WI38 (cell line): ENCODE data around the gene FGF7.
"Not testable (repeated sequence)": the region's sequence is repeated elsewhere in the genome, so short reads cannot be mapped to it uniquely, and the experiment has no call there.

Experiments used
- H3K4me3 ChIP-seq: 2 replicates; pipeline ENCODE4 v1.5.1; 2011; ENCODE audit warnings: low read depth, mild to moderate bottlenecking, control low read depth, low read length
- CTCF ChIP-seq: IDR thresholded peaks from 2 replicates; pipeline ENCODE4 v1.5.1; 2012; ENCODE audit warnings: low read depth, mild to moderate bottlenecking, control low read depth, low read length

FGF7 gene

DNA sequence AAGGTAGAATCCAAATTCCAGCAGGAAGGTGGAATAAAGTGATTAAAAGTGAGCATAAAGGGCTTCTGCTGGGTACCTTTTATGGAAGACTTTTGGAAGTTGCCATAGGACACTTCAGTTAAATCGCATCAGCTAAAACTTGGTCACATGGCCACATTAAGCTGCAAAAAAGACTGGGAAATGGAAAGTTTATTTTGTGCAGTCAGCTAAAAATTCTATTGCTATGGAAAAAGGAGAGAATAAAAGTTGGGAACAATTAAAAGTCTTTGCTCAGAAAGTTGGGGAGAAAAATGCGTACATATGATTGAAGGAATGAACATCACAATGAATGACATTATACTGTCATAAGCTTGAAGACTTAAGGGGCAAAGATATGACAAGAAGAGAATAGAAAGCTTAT, 49.3 kb downstream of the FGF7 start:
- TF ChIP-seq CTCF = no peak
- no peak overlapping the region for H3K4me3 ChIP-seq

DNA sequence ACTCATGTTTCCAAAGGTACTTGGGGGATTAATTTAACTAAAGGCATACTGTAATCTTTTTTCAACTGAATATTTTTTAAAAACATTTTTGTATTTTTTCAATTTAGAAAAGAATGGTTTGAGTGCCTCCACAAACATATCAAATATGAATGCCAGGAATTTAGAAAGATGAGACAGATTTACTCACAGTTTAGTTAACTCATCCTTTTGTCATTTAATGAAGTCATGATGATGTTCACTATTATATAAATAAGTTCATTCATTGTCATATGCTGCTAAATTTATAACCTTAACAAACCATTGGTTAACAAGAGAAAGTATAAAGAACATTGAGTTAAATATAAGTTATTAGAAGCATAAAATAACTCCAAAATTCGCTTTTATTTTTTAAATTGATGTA, 50.0 kb downstream of the FGF7 start:
- TF ChIP-seq CTCF = no peak
- no peak overlapping the region for H3K4me3 ChIP-seq

DNA sequence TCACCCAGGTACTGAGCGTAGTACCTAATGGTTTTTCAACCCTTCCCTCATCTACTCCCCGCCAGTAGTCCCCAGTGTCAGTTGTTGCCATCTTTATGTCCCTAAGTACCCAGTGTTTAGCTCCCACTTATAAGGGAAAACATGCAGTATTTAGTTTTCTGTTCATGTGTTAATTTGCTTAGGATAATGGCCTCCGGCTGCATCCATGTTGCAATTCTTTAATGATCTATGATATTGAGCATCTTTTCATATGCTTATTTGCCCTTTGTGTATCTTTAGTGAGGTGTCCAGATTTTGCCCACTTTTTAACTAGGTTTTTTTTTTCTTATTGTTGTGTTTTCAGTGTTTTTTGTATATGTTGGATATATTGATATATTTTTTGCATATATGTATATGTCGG, 55.0 kb downstream of the FGF7 start:
- H3K4me3 ChIP-seq = not testable (repeated sequence)

DNA sequence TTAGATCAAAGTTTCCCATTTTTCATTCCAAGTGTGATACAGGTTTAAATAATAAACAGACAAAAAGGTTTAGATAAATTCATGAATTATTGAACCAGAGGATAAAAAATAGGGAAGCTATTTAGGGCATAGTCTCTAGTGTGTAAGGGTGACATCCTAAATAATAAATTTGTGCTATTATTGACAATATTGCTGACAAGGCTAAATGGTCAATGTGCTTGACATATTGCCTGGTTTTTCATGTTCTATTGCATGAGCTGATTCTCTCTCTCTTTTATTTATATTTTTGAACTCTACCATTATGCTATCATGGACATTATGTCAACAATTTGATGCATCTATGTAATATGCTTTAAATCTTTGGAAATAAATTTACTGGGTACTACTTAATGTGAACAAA, 55.9 kb downstream of the FGF7 start:
- not testable (repeated sequence) for H3K4me3 ChIP-seq

DNA sequence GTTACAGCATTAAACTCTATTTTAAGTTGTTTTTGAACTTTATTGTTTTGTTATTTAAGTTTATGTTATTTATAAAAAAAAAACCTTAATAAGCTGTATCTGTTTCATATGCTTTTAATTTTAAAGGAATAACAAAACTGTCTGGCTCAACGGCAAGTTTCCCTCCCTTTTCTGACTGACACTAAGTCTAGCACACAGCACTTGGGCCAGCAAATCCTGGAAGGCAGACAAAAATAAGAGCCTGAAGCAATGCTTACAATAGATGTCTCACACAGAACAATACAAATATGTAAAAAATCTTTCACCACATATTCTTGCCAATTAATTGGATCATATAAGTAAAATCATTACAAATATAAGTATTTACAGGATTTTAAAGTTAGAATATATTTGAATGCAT, 62.4 kb downstream of the FGF7 start:
- not testable (repeated sequence) for H3K4me3 ChIP-seq

GRCh38 chr15:49490966-49491365, 67.9 kb downstream of the FGF7 start:
- H3K4me3 ChIP-seq = no peak overlapping the region
- no peak for TF ChIP-seq CTCF

DNA sequence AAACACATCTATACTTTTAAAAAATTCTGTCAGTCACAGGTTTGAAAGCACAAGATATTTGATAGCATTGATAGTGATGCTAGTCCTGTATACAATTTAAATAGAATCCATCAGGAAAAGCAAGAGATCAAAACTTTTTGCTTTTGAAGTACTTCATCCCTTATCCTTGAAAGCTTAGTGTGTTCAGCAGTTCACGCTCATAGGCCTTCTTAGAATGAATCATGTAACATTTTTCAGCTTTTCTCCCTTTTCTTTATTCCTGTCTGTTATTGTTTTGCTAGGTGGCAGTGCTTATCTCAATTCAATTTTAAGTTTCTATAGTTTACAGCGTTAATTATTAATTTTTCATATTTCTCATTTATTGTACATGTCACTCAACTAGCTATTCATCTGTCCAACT, 69.1 kb downstream of the FGF7 start:
- no peak for TF ChIP-seq CTCF
- H3K4me3 ChIP-seq = no peak overlapping the region

DNA sequence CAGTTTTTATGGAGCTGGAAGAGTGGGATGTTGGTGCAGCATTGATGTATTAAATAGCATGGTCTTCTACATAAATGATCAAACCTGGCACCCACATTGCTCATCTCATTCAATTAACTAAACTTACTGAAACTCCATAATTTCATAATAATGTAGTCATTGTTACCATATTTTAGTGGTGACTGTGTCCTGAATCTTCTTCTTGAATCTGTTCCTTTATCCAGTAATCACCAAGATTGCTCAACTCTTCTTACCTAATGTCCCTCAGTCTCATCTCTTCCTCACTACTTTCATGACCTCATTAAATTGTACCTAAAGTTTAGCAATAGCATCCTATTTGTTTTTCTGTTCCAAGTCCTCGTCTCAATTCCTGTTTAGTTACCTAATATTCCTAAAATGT, 69.8 kb downstream of the FGF7 start:
- no peak for TF ChIP-seq CTCF
- H3K4me3 ChIP-seq = no peak overlapping the region

GRCh38 chr15:49494842-49495241, 71.8 kb downstream of the FGF7 start:
- TF ChIP-seq CTCF = no peak
- no peak overlapping the region for H3K4me3 ChIP-seq
